ENCODE data around the gene TOPBP1. TPM values are rescaled to one million over a fixed set of nuclear protein-coding genes. Genes with fewer than 3 reads are reported as not detected.

The TOPBP1 gene
- total and polyA plus RNA-seq, 2 experiments from 2014 or later = 15.8 to 42.2 TPM

DNA sequence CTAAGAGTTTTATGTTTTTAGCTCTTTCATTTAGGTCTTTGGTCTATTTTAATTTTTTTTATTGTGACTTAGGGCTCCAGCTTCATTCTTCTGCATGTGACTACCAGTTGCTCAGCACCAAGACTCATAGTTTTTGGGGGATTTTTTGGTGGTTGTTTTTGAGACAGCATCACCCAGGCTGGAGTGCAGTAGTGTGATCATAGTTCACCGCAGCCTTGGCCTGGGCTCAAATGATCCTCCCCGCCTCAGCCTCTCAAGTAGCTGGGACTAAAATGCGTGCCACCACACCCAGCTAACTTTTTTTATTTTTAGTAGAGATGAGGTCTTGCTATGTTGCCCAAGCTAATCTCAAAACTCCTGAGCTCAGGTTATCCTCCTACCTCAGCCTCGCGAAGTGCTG lies 68.9 kb downstream of the TOPBP1 start (continued):
- TF ChIP-seq, protein P1, sequence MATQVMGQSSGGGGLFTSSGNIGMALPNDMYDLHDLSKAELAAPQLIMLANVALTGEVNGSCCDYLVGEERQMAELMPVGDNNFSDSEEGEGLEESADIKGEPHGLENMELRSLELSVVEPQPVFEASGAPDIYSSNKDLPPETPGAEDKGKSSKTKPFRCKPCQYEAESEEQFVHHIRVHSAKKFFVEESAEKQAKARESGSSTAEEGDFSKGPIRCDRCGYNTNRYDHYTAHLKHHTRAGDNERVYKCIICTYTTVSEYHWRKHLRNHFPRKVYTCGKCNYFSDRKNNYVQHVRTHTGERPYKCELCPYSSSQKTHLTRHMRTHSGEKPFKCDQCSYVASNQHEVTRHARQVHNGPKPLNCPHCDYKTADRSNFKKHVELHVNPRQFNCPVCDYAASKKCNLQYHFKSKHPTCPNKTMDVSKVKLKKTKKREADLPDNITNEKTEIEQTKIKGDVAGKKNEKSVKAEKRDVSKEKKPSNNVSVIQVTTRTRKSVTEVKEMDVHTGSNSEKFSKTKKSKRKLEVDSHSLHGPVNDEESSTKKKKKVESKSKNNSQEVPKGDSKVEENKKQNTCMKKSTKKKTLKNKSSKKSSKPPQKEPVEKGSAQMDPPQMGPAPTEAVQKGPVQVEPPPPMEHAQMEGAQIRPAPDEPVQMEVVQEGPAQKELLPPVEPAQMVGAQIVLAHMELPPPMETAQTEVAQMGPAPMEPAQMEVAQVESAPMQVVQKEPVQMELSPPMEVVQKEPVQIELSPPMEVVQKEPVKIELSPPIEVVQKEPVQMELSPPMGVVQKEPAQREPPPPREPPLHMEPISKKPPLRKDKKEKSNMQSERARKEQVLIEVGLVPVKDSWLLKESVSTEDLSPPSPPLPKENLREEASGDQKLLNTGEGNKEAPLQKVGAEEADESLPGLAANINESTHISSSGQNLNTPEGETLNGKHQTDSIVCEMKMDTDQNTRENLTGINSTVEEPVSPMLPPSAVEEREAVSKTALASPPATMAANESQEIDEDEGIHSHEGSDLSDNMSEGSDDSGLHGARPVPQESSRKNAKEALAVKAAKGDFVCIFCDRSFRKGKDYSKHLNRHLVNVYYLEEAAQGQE (IDR thresholded peaks at IDR 0.05; ENCODE audit: unreplicated experiment) = no peak
- TF ChIP-seq, protein P2, sequence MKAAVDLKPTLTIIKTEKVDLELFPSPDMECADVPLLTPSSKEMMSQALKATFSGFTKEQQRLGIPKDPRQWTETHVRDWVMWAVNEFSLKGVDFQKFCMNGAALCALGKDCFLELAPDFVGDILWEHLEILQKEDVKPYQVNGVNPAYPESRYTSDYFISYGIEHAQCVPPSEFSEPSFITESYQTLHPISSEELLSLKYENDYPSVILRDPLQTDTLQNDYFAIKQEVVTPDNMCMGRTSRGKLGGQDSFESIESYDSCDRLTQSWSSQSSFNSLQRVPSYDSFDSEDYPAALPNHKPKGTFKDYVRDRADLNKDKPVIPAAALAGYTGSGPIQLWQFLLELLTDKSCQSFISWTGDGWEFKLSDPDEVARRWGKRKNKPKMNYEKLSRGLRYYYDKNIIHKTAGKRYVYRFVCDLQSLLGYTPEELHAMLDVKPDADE (IDR thresholded peaks at IDR 0.05) = no peak
- TF ChIP-seq EZH2 (IDR thresholded peaks at IDR 0.05; ENCODE audit: low read depth, unreplicated experiment) = no peak
- TF ChIP-seq ZNF331 (CRISPR knock-in tag; IDR thresholded peaks at IDR 0.05; ENCODE audit: low read depth) = no peak
- TF ChIP-seq, protein P3, sequence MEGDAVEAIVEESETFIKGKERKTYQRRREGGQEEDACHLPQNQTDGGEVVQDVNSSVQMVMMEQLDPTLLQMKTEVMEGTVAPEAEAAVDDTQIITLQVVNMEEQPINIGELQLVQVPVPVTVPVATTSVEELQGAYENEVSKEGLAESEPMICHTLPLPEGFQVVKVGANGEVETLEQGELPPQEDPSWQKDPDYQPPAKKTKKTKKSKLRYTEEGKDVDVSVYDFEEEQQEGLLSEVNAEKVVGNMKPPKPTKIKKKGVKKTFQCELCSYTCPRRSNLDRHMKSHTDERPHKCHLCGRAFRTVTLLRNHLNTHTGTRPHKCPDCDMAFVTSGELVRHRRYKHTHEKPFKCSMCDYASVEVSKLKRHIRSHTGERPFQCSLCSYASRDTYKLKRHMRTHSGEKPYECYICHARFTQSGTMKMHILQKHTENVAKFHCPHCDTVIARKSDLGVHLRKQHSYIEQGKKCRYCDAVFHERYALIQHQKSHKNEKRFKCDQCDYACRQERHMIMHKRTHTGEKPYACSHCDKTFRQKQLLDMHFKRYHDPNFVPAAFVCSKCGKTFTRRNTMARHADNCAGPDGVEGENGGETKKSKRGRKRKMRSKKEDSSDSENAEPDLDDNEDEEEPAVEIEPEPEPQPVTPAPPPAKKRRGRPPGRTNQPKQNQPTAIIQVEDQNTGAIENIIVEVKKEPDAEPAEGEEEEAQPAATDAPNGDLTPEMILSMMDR (conservative IDR thresholded peaks at IDR 0.05; ENCODE audit: low read depth in 2 of 2) = no peak
- no peak for TF ChIP-seq STAT1 (IDR thresholded peaks at IDR 0.05; ENCODE audit: unreplicated experiment)

DNA sequence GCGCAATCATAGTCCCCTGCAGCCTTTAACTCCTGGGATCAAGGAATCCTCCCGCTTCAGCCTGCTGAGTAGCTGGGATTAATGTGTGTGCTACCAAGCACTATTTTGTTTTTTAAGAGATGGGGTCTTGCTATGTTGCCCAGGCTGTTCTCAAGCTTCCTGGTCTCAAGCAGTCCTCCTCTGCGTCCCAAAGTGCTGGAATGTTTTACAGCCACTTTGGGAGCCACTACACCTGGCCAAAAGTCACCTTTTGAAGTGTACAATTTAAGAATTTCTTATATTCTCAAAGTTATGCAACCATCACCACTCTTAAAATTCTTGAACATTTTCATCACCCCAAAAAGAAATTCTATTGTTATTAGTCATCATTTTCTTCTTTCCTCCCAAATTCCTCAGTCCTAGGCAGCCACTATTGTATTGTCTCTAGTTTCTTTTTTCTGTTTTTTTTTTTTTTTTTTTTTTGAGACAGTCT lies 70.4 kb downstream of the TOPBP1 start:
- H3K27me3 Mint-ChIP-seq (ENCODE audit: insufficient read depth, low read depth, poor library complexity) = peaks cover 3% of the 10 kb centered on the region
- no peaks in the 10 kb centered on the region; the same call in 1 of the 2 replicates for H3F3A ChIP-seq (replicated peaks; ENCODE audit: low read depth)
- no peak overlapping the region for H2AFZ ChIP-seq
- no peaks in the 10 kb centered on the region for H3K4me1 ChIP-seq (ENCODE audit: insufficient read depth)
- ATAC-seq (no peak), DNase-seq (ENCODE audit: low spot score) (no peak)
- no peak overlapping the region for H3K4me3 Mint-ChIP-seq
- H3K27ac ChIP-seq (ENCODE audit: low read depth) = no peak overlapping the region
- H3K27ac Mint-ChIP-seq = no peak overlapping the region
- no peak overlapping the region for H3K4me3 ChIP-seq
- H4K20me1 ChIP-seq (replicated peaks; ENCODE audit: insufficient read depth) = peaks cover 13% of the 10 kb centered on the region
- H3K9me2 ChIP-seq (ENCODE audit: insufficient read depth) = no peaks in the 10 kb centered on the region
- H3K4me2 ChIP-seq = no peak overlapping the region
- H3K27me3 ChIP-seq (ENCODE audit: insufficient read depth) = no peaks in the 10 kb centered on the region
- no peaks in the 10 kb centered on the region for H3K4me1 Mint-ChIP-seq
- peaks cover 33% of the 10 kb centered on the region for H3K36me3 Mint-ChIP-seq (ENCODE audit: low read depth)
- H3K79me2 ChIP-seq (replicated peaks; ENCODE audit: insufficient read depth) = no peaks in the 10 kb centered on the region; the same call in 1 of the 2 replicates
- H3K9me3 Mint-ChIP-seq = no peaks in the 10 kb centered on the region
- peaks cover 29% of the 10 kb centered on the region for H3K36me3 ChIP-seq (ENCODE audit: insufficient read depth)
- no peak for TF ChIP-seq ZNF331 (CRISPR knock-in tag; IDR thresholded peaks at IDR 0.05; ENCODE audit: low read depth)
- TF ChIP-seq STAT1 (IDR thresholded peaks at IDR 0.05; ENCODE audit: unreplicated experiment) = no peak
- no peak for TF ChIP-seq EZH2phosphoT487 (IDR thresholded peaks at IDR 0.05; ENCODE audit: unreplicated experiment)
- TF ChIP-seq, protein P2 (IDR thresholded peaks at IDR 0.05) = no peak
- TF ChIP-seq, protein P3 (conservative IDR thresholded peaks at IDR 0.05; ENCODE audit: low read depth in 2 of 2) = no peak
- no peak for TF ChIP-seq POLR2AphosphoS5 (IDR thresholded peaks at IDR 0.05; ENCODE audit: low read depth)
- TF ChIP-seq JUNB (IDR thresholded peaks at IDR 0.05; ENCODE audit: unreplicated experiment) = no peak
